GM18909 (cell line): ENCODE data around the gene LRRFIP1.
"Not testable (repeated sequence)": the region's sequence is repeated elsewhere in the genome, so short reads cannot be mapped to it uniquely, and the experiment has no call there.

Experiments
- ATAC-seq: cut with Tn5 transposase; IDR thresholded peaks from one replicate; pipeline ENCODE4 v1.9.1; 2021; ENCODE audit warnings: mild to moderate bottlenecking; ENCODE audit not compliant: unreplicated experiment, poor library complexity

LRRFIP1 gene

GRCh38 chr2:237758185-237758584, 130.8 kb downstream of the LRRFIP1 start:
- ATAC-seq: no peak

- ATAC-seq: no peak
Measured at GRCh38 chr2:237759176-237759575, 131.8 kb downstream of the LRRFIP1 start.

- no peak for ATAC-seq
Measured at GRCh38 chr2:237760506-237761502, 133.4 kb downstream of the LRRFIP1 start.

GRCh38 chr2:237762291-237763182, 135.2 kb downstream of the LRRFIP1 start:
- ATAC-seq: not testable (repeated sequence)

GRCh38 chr2:237763812-237764211, 136.4 kb downstream of the LRRFIP1 start:
- no peak for ATAC-seq

- not testable (repeated sequence) for ATAC-seq
Measured at GRCh38 chr2:237765122-237765521, 137.7 kb downstream of the LRRFIP1 start.

GRCh38 chr2:237765875-237766274, 138.5 kb downstream of the LRRFIP1 start:
- no peak for ATAC-seq

GRCh38 chr2:237766340-237766739, 139.0 kb downstream of the LRRFIP1 start:
- no peak for ATAC-seq

- ATAC-seq: no peak
Measured at GRCh38 chr2:237772513-237772912, 145.1 kb downstream of the LRRFIP1 start.

- no peak for ATAC-seq
Measured at GRCh38 chr2:237773826-237774225, 146.4 kb downstream of the LRRFIP1 start.

GRCh38 chr2:237774811-237775553, 147.6 kb downstream of the LRRFIP1 start:
- ATAC-seq: no peak

- ATAC-seq: no peak
Measured at GRCh38 chr2:237779521-237779920, 152.1 kb downstream of the LRRFIP1 start.

- no peak for ATAC-seq
Measured at GRCh38 chr2:237782181-237782580, 154.8 kb downstream of the LRRFIP1 start.

- ATAC-seq: not testable (repeated sequence)
Measured at GRCh38 chr2:237783678-237784077, 156.3 kb downstream of the LRRFIP1 start.

GRCh38 chr2:237786936-237787335, 159.5 kb downstream of the LRRFIP1 start:
- ATAC-seq: no peak

GRCh38 chr2:237790353-237790752, 163.0 kb downstream of the LRRFIP1 start:
- no peak for ATAC-seq

- ATAC-seq: no peak
Measured at GRCh38 chr2:237791977-237792727, 164.8 kb downstream of the LRRFIP1 start.

- ATAC-seq: no peak
Measured at GRCh38 chr2:237797253-237797652, 169.9 kb downstream of the LRRFIP1 start.

GRCh38 chr2:237798236-237799059, 171.1 kb downstream of the LRRFIP1 start, which contains the start of gene RBM44:
RBM44 (plus strand) TSS chr2:237798779; CDS start chr2:237813610, 14,831 bp downstream.
- no peak for ATAC-seq
